BE2C (cell line): Measurements from ENCODE around the gene COL9A3.
A peak's percentile ranks its signal among the peaks of the same experiment; 100 is the strongest.

Source experiments
- DNase-seq: peaks from one replicate; pipeline ENCODE4 v3.0.0-alpha.2; 2020
- H3K27me3 ChIP-seq: fragments of 250-450 bp; sonication (Bioruptor Pico); 2 replicates; pipeline ENCODE4 v1.5.1; 2020; ENCODE audit warnings: mild to moderate bottlenecking
- H3K36me3 ChIP-seq: fragments of 250-450 bp; sonication (Bioruptor Pico); 2 replicates; pipeline ENCODE4 v1.5.1; 2020; ENCODE audit warnings: mild to moderate bottlenecking
- H3K4me1 ChIP-seq: fragments of 250-450 bp; sonication (Bioruptor Pico); 2 replicates; pipeline ENCODE4 v1.5.1; 2020
- H3K4me3 ChIP-seq: 2 replicates; pipeline ENCODE4 v1.5.1; 2011; ENCODE audit warnings: low read depth, low read length
- H3K9me3 ChIP-seq: fragments of 250-450 bp; sonication (Bioruptor Pico); 2 replicates; pipeline ENCODE4 v1.5.1; 2020
- CTCF ChIP-seq: IDR thresholded peaks from 2 replicates; pipeline ENCODE4 v1.5.1; 2012; ENCODE audit warnings: mild to moderate bottlenecking, low read depth, low read length

COL9A3 gene

GRCh38 chr20:62876501-62876901, 59.7 kb downstream of the COL9A3 start:
- no peak for TF ChIP-seq CTCF
- H3K9me3 ChIP-seq, result no peaks in the 10 kb centered on the region
- H3K4me3 ChIP-seq, result no peak overlapping the region
- no peak for DNase-seq
- peaks cover 32% of the 10 kb centered on the region for H3K4me1 ChIP-seq
- no peaks in the 10 kb centered on the region for H3K27me3 ChIP-seq
- peaks cover 17% of the 10 kb centered on the region for H3K36me3 ChIP-seq

- peak; percentile 81 for DNase-seq
- Histone ChIP-seq H3K4me1 (peaks cover 32% of the 10 kb centered on the region), H3K4me3 (no peak overlapping the region), H3K36me3 (peaks cover 22% of the 10 kb centered on the region), H3K27me3 (no peaks in the 10 kb centered on the region), H3K9me3 (no peaks in the 10 kb centered on the region)
- no peak for TF ChIP-seq CTCF
These were observed 60.3 kb downstream of the COL9A3 start for GRCh38 chr20:62876902-62877816.

GRCh38 chr20:62878244-62879038, 61.6 kb downstream of the COL9A3 start:
- no peak for TF ChIP-seq CTCF

GRCh38 chr20:62879275-62880146, 62.7 kb downstream of the COL9A3 start:
- H3K4me3 ChIP-seq, result no peak overlapping the region
- TF ChIP-seq CTCF, result no peak
- H3K4me1 ChIP-seq, result peaks cover 22% of the 10 kb centered on the region
- no peaks in the 10 kb centered on the region for H3K9me3 ChIP-seq
- no peaks in the 10 kb centered on the region for H3K27me3 ChIP-seq
- no peak for DNase-seq
- peaks cover 22% of the 10 kb centered on the region for H3K36me3 ChIP-seq

More at GRCh38 chr20:62878244-62879038, 61.6 kb downstream of the COL9A3 start:
- Histone ChIP-seq H3K4me1 (peaks cover 25% of the 10 kb centered on the region), H3K9me3 (no peaks in the 10 kb centered on the region), H3K27me3 (no peaks in the 10 kb centered on the region), H3K4me3 (no peak overlapping the region), H3K36me3 (peaks cover 22% of the 10 kb centered on the region)
- DNase-seq, result no peak

GRCh38 chr20:62880147-62880934, 63.5 kb downstream of the COL9A3 start:
- peaks cover 18% of the 10 kb centered on the region for H3K4me1 ChIP-seq
- no peak for DNase-seq
- H3K36me3 ChIP-seq, result peaks cover 22% of the 10 kb centered on the region
- no peaks in the 10 kb centered on the region for H3K27me3 ChIP-seq
- no peaks in the 10 kb centered on the region for H3K9me3 ChIP-seq
- no peak overlapping the region for H3K4me3 ChIP-seq
- no peak for TF ChIP-seq CTCF
